Kidney (tissue), 14 donors: Measurements from ENCODE around the gene ACVR2B. TPM values are rescaled to one million over a fixed set of nuclear protein-coding genes. Genes with fewer than 3 reads are reported as not detected.
A peak's percentile ranks its signal among the peaks of the same experiment; 100 is the strongest.

Experiments used
- DNase-seq, 5 donors: peaks; one replicate each; pipeline ENCODE4 v3.0.0-alpha.2; 2013 to 2020
- FAIRE-seq: peaks from 2 replicates; lab custom pipeline; 2012; peaks lifted over from hg19 to GRCh38; lab: Jason Lieb, UNC
- H3K27ac ChIP-seq, 2 donors: one replicate each; pipeline ENCODE4 v1.7.0; 2013; ENCODE audit warnings: low read depth in 2 of 2, low read length in 2 of 2, inconsistent platforms in 1 of 2
- H3K27me3 ChIP-seq: one replicate; pipeline ENCODE4 v1.7.1; 2013; ENCODE audit warnings: low read length, inconsistent platforms; ENCODE audit not compliant: control insufficient read depth, insufficient read depth
- H3K36me3 ChIP-seq, 3 donors: one replicate each; pipeline versions ENCODE4 v1.7.0 to v1.7.1; 2013; ENCODE audit warnings: low read length in 3 of 3, control low read depth in 1 of 3, inconsistent platforms in 1 of 3; ENCODE audit not compliant: insufficient read depth in 3 of 3, control insufficient read depth in 2 of 3
- H3K4me1 ChIP-seq, 3 donors: one replicate each; pipeline versions ENCODE4 v1.7.0 to v1.7.1; 2013; ENCODE audit warnings: low read length in 3 of 3, inconsistent platforms in 1 of 3, low read depth in 1 of 3; ENCODE audit not compliant: control insufficient read depth in 2 of 3, insufficient read depth in 2 of 3
- H3K4me3 ChIP-seq, 3 donors: one replicate each; pipeline versions ENCODE4 v1.7.0 to v1.8.1; 2013; ENCODE audit warnings: low read length in 3 of 3, control low read depth in 1 of 3, inconsistent platforms in 1 of 3
- H3K9ac ChIP-seq, 3 donors: one replicate each; pipeline versions ENCODE4 v1.7.0 to v1.7.1; 2013; ENCODE audit warnings: low read length in 3 of 3, control low read depth in 1 of 3, inconsistent platforms in 1 of 3
- H3K9me3 ChIP-seq, 3 donors: one replicate each; pipeline versions ENCODE4 v1.7.0 to v1.7.1; 2013; ENCODE audit warnings: low read length in 3 of 3, control low read depth in 1 of 3, inconsistent platforms in 1 of 3; ENCODE audit not compliant: control insufficient read depth in 2 of 3, insufficient read depth in 1 of 3
- CTCF ChIP-seq: IDR thresholded peaks from 3 replicates; pipeline ENCODE4 v1.5.1; 2012; ENCODE audit warnings: mild to moderate bottlenecking, moderate library complexity, borderline replicate concordance; ENCODE audit not compliant: insufficient read depth; ENCODE audit errors: extremely low read depth
- intact Hi-C: fragments of 100-400 bp; cut with DNase I; formaldehyde crosslinking; loops from one replicate; pipeline ENCODE4 v1.11.1; 2022
- polyA plus RNA-seq: library from polyadenylated mRNA; stranded (reverse); fragments of 350-450 nt; fragmentation: Illumina TruSeq; extraction: RNeasy Lipid Tissue Mini Kit (QIAGEN cat#74804); gene quantifications from one replicate; pipeline ENCODE4 v1.2.3, GENCODE V29; 2014; ENCODE audit warnings: low read depth, low replicate concordance; ENCODE audit not compliant: insufficient read depth
- total RNA-seq: library from RNA; stranded (reverse); fragmentation: NEBNext Ultra II Directional; extraction: Animal tissue kit (Norgen Biotek cat#: 25700); gene quantifications from one replicate; pipeline ENCODE4 v1.2.1, GENCODE V29; 2021
- donor health status: control.
- donor health status: control.
- donor health status: control.
- donor health status: control.
- donor health status: control.
- donor health status: DM: yes; HTN: yes; CAD: no.
- donor health status: Normal renal cell carcinoma (clear cell type).

ACVR2B gene
- total and polyA plus RNA-seq, 2 donors from 2014 or later, result 1.2 to 11.2 TPM

GRCh38 chr3:38538773-38539353 is 85.2 kb downstream of the ACVR2B start:
- Histone ChIP-seq H3K36me3 (no peaks in the 10 kb centered on the region), H3K27me3 (no peaks in the 10 kb centered on the region), H3K9ac (no peak overlapping the region), H3K9me3 (no peaks in the 10 kb centered on the region), H3K4me1 (no peaks in the 10 kb centered on the region), H3K27ac (no peak overlapping the region), H3K4me3 (no peak overlapping the region)
- TF ChIP-seq CTCF, result no peak
- DNase-seq (no peak), FAIRE-seq (no peak)
- intact Hi-C loops, result no loop called here

- Histone ChIP-seq H3K27ac (no peak overlapping the region), H3K9ac (no peak overlapping the region), H3K4me3 (no peak overlapping the region), H3K27me3 (no peaks in the 10 kb centered on the region), H3K36me3 (no peaks in the 10 kb centered on the region), H3K9me3 (no peaks in the 10 kb centered on the region), H3K4me1 (no peaks in the 10 kb centered on the region)
- no peak for TF ChIP-seq CTCF
- DNase-seq (peak in 3 of 5 donors; percentile 12 to 55 (median 39)), FAIRE-seq (no peak)
- intact Hi-C loops, result no loop called here
Measured at GRCh38 chr3:38541806-38542205, 88.1 kb downstream of the ACVR2B start.

Other genes starting within 250 kb of the ACVR2B start
- 0.16 TPM for gene SLC22A13, start 188.1 kb upstream of the ACVR2B start, total RNA-seq
- gene SLC22A13, start 188.1 kb upstream of the ACVR2B start, polyA plus RNA-seq, result 9.9 TPM
- gene SLC22A14, start 171.6 kb upstream of the ACVR2B start, total RNA-seq, result 0.19 TPM
- gene SLC22A14, start 171.6 kb upstream of the ACVR2B start, polyA plus RNA-seq, result 0.75 TPM
- gene XYLB, start 107.1 kb upstream of the ACVR2B start, total RNA-seq, result 6.0 TPM
- gene XYLB, start 107.1 kb upstream of the ACVR2B start, polyA plus RNA-seq, result 7.9 TPM
- 16.4 TPM for gene EXOG, start 42.5 kb downstream of the ACVR2B start, total RNA-seq
- gene EXOG, start 42.5 kb downstream of the ACVR2B start, polyA plus RNA-seq, result 5.5 TPM
- gene SCN5A, start 195.8 kb downstream of the ACVR2B start, total RNA-seq, result 0.72 TPM
- gene SCN5A, start 195.8 kb downstream of the ACVR2B start, polyA plus RNA-seq, result 0.06 TPM